Measurements from ENCODE around the gene FBXW4.

FBXW4 gene, protein sequence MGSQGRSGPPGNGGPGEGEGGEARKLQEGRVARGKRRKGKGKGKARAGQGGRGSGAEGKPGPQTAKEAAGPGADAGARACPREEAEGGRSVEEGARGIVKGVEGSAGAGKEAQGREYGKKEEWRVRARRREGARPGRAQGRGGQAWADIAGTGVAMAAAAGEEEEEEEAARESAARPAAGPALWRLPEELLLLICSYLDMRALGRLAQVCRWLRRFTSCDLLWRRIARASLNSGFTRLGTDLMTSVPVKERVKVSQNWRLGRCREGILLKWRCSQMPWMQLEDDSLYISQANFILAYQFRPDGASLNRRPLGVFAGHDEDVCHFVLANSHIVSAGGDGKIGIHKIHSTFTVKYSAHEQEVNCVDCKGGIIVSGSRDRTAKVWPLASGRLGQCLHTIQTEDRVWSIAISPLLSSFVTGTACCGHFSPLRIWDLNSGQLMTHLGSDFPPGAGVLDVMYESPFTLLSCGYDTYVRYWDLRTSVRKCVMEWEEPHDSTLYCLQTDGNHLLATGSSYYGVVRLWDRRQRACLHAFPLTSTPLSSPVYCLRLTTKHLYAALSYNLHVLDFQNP

DNA sequence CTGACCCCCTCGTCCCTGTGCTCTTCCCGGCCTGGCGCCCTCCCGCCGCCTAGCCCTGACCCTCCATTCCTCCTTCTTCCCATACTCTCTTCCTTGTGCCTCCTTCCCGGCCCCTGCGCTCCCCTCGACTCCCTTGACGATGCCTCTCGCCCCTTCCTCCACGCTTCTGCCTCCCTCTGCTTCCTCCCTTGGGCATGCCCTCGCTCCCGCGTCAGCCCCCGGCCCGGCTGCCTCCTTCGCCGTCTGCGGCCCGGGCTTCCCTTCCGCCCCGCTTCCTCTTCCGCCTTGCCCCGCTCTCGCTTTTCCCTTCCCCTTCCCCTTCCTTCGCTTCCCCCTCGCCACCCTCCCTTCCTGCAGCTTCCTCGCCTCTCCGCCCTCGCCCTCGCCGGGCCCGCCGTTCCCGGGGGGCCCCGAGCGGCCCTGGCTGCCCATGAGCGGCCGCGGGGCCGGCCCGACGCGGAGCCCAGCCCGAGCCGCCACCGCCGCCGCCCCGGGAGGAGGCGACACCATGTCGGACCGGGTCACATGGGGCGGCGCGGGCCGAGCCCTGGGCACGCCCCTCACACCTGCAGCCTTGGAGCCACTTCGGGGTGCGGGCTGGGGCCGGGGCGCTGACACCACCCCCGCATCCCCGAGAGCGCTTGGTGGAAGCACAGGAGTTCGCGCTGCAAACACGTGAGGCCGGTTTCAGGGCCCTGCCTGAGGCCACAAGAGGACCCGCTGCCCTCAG, at the start of gene FBXW4:
TSS of gene FBXW4 (minus strand) at position 497 of the 730 bp plus-strand sequence. CDS start at position 432, 65 bp downstream.
- DNase-seq: peak; percentile 78

DNA sequence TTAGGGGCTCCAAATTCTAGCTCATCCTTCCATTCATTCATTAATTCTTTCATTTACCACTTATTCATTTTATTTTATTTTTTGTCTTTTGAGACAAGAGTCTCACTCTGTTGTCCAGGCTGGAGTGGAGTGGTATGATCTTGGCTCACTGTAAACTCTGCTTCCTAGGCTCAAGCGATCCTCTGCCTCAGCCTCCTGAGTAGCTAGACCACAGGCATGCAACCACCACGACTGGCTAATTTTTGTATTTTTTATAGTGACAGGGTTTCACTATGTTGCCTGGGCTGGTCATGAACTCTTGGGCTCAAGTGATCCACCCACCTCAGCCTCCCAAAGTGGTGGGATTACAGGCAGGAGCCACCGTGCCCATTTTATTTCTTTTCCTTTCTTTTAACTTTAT, 49.3 kb upstream of the FBXW4 start:
- DNase-seq: no peak

DNA sequence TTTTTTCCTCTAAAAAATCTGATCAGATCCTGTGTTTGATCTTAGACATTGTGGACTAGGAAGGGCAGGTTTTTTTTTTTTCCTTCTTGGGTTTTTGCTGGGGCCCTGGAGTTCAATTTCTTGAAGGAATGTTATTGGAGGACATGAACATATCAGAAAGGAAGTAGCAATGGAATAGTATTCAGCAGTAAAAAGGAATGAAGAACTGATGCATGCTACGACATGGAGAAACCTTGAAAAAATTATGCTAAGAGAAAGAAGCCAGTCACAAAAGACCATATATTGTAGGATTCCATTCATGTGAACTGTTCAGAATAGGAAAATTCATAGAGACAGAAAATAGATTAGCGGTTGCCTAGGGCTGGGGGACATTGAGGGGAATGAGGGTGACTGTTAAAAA, 47.0 kb upstream of the FBXW4 start:
- DNase-seq: no peak

DNA sequence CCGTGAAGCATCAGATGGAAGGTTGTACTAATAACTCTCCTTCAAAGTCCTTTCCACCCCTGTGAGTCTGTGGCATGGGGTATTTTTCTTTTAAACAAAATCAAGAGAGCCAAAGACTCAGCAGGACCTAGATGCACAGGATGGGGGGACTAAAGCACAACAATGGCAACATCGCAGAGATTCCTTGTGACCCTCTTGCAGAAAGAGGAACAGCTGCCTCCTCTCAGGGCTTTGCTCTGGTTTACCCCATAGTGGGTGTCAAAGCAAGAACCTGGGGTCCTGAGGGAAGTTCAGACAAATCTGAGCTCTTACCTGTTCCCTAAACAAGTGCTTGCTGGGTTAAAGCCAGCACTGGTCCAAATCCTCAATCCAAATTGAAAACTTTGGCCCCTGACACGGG, 41.7 kb upstream of the FBXW4 start:
- no peak for DNase-seq

DNA sequence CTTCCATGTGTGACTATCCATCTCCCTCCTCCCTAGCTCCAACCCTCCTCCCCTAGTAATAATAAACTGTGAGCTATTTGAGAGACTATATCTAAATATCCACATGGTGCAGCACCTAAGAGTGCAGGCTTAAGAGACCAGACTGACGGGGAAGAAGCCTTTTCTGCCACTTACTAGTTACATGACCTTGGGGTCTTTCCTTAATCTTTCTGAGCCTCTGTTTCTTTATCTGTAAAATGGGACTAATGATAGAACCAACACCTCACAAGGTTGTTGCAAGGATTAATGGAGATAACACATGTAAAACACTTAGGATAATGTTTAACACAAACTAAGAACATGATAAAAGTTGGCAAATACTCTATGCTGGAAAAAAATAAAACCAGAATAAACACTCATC, 37.1 kb upstream of the FBXW4 start:
- no peak for DNase-seq

DNA sequence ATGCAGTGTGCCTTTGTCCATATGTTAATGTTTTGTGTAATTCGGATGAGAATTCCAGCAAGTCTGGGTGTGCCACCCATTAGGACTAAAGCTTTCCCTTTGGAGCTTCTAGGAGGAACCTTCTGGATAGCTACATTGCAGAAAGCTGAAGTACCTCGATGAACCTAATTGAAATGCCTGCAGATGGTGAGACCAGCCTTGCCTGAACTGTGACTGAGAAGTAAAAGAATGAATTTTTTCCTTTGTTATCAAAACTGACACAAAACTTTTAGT, 31.1 kb upstream of the FBXW4 start:
- no peak for DNase-seq

DNA sequence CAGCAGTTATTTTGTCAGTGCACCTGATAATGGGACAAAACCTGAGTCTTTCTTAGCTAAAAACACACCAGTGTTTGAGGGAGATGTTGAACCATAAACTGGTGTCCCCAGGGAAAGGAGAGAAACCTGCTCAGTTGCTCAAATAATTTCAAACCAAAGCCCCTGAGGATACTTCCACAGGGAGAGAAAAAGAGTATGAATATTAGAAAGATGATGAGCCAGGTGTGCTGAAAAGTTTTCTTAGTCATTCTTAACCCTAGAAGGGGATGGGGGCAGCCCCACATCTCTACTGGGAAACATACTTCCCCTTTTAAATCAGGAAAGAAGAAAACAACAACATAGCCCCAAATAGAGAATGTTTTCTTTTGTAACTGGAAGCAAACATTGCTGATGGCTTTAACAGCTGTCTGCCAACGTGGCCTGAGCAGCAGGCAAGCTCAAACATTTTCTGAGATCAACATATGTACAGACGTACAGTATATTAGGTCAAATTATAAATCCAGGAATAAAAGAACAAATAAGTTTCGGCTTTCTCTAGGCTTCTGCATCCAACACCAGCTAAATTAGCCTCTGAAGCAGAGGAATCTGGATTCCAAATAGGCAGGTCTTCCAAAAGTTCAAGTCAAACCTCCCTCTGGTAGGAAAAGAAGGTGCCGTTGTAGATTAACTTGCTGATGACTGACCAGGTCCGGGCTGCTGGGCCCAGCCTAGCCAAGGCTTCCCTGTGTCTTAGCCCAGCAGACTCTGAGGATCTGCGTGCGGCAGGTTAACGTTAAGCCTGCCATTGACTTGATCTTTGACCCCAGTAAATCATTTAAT, 30.5 kb upstream of the FBXW4 start:
- no peak for DNase-seq

DNA sequence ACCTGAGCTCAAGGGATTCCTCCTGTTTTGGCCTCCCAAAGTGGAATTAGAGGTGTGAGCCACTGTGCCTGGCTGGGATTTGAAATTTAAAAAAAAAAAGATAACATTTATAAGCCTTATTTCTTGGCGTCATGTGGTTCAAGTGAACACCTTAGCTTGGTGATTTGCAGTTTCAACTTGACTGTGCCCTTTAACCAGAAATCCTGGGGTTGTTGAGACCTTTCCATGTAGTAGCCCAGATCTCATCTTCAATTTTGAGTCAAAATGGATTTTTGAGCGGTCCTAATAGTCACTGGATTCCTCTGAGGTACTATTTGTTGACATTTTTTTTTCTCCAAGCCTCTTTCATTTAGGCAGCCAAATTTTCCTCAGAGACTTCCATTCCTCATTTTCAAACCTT, 29.5 kb upstream of the FBXW4 start:
- DNase-seq: no peak

DNA sequence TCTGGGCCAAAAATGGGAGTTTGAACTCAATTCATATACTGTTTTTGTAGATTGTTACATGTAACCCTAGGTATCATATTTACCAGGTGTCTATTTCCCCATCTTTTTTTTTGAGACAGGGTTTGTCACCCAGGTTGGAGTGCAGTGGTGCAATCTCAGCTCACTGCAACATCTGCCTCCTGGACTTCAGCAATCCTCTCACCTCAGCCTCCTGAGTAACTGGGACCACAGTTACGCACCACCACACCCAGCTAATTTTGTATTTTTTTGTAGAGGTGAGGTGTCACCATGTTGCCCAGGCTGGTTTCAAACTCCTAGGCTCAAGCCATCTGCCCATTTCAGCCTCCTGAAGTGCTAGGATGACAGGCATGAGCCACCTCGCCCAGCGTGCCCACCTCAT, 28.2 kb upstream of the FBXW4 start:
- DNase-seq: no peak

DNA sequence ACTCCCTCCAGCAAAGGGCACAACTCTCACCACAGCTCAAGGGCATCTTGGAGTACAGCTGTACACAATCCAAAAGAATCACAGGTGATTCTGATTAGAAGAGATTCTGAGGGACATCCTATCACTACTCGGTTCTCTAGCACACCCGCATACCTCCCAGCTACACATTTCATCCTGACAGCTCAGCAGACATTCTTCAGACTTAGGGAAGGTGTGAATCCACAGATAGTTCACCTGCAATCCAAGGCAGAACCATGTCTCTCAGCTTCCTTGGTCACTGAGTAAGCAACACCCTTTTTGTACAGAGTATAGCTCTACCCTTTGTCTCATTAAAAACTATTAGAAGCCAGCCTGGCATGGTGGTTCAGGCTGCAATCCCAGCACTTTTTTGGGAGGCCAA, 26.8 kb upstream of the FBXW4 start:
- DNase-seq: no peak

DNA sequence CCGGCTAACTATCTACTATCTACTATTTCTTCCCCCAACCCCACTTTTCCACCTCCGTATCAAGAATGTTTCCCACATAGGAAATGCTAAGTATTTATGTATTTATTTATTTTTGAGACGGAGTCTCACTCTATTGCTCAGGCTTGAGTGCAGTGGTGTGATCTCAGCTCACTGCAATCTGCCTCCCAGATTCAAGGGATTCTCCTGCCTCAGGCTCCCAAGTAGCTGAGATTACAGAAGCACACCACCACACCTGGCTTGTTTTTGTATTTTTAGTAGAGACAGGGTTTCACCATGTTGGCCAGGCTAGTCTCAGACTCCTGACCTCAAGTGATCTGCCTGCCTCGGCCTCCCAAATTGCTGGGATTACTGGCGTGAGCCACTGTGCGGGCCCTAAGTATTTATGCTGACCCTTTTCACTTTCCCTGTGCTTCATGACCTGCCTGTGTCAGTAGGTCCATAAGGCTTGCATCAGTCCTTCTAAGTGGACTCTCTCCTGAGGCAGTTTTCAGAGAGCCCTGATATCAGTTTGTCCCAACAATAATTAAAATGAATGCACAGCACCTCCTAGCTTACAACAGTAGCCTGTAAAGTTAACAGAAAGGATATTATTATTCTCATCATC, 25.7 kb upstream of the FBXW4 start:
- no peak for DNase-seq

DNA sequence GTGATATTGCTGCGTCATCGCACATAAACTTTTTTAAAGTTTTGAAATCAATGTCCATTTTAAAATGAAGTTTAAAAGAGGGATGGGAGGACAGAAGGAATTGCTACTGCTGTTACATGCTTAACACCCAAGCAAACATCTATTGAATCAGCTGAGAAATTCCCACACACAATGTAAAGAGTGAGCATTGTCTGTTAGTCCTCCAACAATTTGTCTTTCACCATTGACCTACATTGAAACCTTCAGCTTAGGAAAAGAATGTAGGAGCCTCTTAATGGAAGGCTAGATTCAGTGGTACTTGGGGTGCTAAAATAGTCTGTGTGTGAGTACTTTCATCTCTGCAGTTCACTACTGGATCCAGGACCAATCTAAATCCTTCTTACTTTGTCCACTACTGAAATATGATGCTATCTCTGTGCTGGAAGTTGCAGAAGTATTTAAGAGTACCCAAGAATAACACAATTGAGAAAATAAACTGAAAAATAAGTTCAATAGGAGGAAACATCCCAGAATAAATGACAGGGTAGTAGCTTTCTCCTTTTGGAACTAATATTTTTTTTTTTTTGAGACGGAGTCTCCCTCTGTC, 23.8 kb upstream of the FBXW4 start:
- DNase-seq: no peak

DNA sequence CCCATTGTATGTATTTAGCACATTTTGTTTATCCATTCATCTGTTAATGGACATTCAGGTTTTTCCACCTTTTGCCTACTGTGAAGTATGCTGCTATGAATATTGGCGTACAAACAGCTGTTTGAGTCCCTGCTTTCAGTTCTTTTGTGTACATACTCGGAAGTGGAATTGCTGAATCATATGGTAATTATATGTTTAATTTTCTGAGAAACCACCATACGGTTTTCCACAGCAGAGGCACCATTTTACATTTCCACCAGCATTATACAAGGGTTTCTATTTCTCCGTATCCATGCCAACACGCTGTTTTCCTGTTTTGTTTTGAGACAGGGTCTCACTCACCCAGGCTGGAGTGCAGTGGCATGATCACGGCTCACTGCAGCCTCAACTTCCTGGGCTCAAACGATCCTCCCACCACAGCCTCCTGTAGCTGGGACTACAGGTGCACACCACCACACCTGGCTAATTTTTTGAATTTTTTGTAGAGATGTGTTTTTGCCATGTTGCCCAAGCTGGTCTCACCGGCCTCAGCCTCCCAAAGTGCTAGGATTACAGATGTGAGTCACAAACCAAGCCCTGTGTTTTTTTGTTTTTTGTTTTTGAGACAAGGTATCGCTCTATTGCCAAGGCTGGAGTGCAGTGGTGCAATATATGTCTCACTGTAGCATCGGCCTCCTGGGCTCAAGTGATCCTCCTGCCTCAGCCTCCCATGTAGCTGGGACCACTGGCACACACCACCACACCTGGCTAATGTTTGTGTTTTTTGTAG, 22.1 kb upstream of the FBXW4 start:
- DNase-seq: no peak

DNA sequence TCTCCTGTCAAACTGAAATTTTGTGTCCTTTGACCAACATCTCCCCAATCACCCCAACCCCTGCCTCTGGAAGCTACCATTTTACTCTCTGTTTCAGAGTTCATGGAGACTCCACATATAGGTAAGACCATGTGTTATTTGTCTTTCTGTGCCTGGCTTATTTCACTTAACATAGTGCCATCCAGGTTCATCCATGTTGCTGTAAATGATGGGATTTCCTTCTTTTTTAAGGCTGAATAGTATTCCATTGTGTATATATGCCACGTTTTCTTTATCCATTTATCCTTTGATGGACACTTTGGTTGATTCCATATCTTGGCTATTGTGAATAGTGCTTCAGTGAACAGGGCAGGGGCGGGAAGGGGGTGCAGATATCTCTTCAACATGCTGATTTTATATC, 18.0 kb upstream of the FBXW4 start:
- DNase-seq: no peak

DNA sequence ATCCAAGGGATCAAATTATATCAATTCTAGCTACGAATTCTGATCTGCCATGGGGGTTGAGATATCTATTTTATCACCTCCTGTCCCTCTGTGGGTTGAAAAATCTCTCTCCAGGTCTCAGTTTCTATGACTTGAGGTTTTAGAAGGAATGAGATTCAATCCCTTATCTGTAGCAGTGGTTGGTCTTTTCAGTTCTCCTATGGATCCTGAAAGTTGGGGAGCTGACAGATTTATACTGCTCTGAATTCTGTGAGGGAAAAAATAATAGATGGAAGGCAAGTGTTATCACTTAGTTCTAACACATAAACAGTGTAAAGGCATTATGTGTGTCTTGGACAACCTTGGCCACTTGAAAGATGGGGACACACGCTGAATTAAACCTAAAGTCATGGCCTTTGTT, 15.8 kb upstream of the FBXW4 start:
- no peak for DNase-seq

DNA sequence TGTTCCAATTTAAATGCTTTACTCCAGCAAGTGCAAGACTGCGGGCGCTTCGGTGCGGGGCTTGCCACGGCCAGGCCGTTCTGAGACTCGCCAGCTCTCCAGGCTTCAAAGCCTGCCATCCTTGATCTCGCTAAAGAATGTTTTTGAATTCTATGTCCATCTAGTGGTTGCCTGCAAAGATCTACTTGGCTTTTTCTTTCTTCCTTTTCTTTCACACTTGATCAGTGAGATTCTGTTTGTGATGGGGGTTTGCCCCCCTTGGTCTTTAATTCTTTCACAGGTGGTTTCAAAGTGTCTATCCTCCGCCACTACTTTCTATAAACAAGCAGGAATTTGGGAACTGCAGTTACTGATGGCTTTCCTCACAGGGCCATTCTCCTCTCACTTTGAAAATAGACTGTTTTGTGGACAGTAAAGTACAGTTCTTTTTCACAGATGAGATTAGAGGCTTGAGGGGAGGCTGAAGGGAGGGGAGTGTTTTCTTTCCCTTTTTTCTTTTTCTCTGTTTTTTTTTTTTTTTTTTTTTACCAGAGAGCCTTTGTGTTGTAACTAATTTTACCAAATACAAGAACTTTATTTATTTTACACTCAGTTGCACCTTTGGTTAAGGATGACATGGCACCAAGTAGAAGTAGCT, 15.2 kb upstream of the FBXW4 start:
- DNase-seq: no peak

DNA sequence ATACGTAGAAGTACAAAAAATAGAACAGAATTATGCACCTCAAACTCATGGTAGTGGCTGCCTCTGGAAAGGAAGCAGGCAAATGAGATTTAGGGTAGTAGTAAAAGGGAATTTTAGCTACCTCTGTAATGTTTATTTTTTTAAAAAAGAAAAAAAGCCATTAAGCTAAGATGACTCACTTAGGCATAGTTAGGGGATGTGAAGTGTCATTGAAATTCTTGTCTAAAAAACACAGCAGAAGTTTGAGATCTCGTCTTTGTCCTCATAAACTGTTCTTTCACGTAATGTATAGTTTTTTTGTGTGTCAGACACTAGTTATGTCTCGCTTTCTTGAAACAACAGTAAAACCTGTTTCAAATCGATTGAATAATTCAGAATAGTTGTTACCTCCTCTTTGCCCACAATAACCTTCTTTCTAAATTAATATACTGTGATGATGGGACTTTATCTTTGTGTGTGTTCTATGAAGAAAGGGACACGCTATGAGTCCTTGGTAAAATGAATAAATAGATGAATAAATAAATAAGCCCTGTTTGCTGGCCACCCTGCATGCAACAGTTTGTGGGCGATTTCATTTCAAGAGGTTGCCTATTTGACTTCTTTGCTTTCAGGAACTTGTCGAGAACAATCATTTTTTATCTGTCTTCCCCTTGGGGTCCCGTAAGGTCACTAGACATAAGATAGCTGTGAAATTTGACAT, 14.5 kb upstream of the FBXW4 start:
- no peak for DNase-seq

DNA sequence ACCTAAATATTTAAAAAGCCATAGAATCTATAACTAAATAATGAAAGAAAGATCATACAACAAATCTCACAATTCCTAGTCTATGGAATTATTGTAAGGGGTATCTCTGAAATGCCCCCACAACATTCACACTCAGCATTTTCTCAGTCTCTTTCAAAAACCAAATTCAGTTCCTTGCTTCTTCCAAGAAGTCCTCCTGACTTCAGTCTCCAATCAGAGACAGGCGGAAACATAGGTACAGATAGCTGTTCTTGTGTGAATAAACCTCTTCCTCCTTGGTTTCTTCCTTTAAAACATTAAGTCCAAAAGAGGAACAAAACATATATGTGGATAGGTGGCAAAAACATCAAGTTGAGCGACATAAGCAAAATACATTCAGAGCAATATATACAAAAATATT, 13.9 kb upstream of the FBXW4 start:
- no peak for DNase-seq

DNA sequence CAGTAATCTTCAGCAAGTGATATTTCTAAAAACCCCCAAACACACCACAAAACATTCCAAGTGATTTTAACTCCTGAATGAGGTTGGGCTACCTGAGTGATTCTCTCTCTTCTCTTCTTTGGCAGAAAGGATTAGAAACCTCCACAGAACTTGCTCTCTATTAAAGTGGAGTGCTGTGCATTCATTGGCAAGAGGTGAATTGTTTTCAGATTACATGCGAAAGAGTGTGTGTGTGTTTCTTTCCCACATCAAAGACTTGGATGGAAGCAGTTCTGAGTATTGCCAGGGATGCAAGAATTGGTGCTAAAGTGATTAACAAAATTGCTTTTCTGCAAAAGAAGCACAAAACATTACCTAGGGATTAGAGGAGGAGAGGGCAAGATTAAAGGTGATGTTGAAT, 13.1 kb upstream of the FBXW4 start:
- no peak for DNase-seq

DNA sequence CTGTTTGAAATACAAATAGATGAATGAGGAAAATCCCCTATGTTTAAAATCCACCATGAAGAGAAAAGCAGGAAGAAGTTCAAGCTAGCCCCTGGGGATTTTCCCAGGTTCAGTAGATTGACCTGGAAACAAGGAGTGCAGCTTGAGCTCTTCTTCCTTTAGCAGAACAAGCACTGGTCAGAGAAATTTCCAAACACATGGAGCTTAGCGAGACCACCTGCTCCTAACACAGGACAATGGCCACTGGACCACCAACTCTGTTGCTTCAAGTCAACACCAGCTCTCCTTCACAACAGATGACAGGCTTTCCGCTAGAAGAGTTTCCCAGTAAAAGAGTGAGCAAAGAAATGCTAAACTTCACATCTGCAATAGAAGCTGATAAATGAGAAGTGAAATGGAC, 9.4 kb upstream of the FBXW4 start:
- no peak for DNase-seq

DNA sequence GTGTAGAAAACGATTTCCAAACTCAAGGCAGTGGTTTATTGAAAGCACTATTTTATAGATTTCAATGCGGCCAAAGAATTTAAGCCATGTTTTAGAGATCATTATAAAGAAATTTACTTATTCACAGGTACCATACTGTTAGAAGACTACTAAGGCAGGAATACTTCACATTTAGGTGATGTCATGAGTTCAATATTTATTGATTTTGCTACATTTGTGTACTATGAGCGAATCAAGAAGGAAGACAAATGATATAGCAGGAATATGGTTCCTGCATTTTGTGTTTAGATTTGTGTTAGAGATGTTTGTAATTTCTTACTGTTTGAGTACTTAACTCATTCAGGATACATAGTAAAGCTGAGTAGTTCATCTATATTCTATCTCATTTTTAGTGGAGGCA, 1.7 kb upstream of the FBXW4 start:
- no peak for DNase-seq

Data from CD4-positive, alpha-beta T cell treated with Interleukin-6 for 4 hours (primary cell).